GM19438 (cell line): Measurements from ENCODE around the gene WDFY4.

Experiments used
- ATAC-seq: cut with Tn5 transposase; IDR thresholded peaks from one replicate; pipeline ENCODE4 v1.9.1; 2021; ENCODE audit warnings: low read depth; ENCODE audit not compliant: unreplicated experiment

Gene WDFY4

GRCh38 chr10:48957361-48958151, 272.9 kb downstream of the WDFY4 start:
- no peak for ATAC-seq

GRCh38 chr10:48958598-48959190, 274.0 kb downstream of the WDFY4 start:
- ATAC-seq: no peak

- no peak for ATAC-seq
These were observed 279.4 kb downstream of the WDFY4 start for GRCh38 chr10:48964038-48964437.

GRCh38 chr10:48965460-48965859, 280.8 kb downstream of the WDFY4 start:
- no peak for ATAC-seq

- ATAC-seq: no peak
These were observed 283.4 kb downstream of the WDFY4 start for GRCh38 chr10:48968036-48968435.

- ATAC-seq: no peak
These were observed 285.4 kb downstream of the WDFY4 start for GRCh38 chr10:48970046-48970445.

- no peak for ATAC-seq
These were observed 286.0 kb downstream of the WDFY4 start for GRCh38 chr10:48970654-48971053.

GRCh38 chr10:48973065-48973464, 288.4 kb downstream of the WDFY4 start:
- no peak for ATAC-seq

GRCh38 chr10:48974510-48975156, 290.0 kb downstream of the WDFY4 start:
- ATAC-seq: no peak

GRCh38 chr10:48976196-48976595, 291.5 kb downstream of the WDFY4 start:
- ATAC-seq: no peak

- ATAC-seq: no peak
These were observed 293.6 kb downstream of the WDFY4 start for GRCh38 chr10:48978318-48978717.

GRCh38 chr10:48981310-48981907, 296.7 kb downstream of the WDFY4 start:
- no peak for ATAC-seq

- ATAC-seq: no peak
These were observed 297.9 kb downstream of the WDFY4 start for GRCh38 chr10:48982584-48982983.

- ATAC-seq: no peak
These were observed 299.1 kb downstream of the WDFY4 start for GRCh38 chr10:48983648-48984351.

- ATAC-seq: no peak
These were observed 301.0 kb downstream of the WDFY4 start for GRCh38 chr10:48985621-48986158.

GRCh38 chr10:48990226-48990625, 305.6 kb downstream of the WDFY4 start:
- ATAC-seq: no peak

GRCh38 chr10:48993627-48994026, 309.0 kb downstream of the WDFY4 start:
- no peak for ATAC-seq

- no peak for ATAC-seq
These were observed 311.7 kb downstream of the WDFY4 start for GRCh38 chr10:48996329-48996728.

- no peak for ATAC-seq
These were observed 314.7 kb downstream of the WDFY4 start for GRCh38 chr10:48999346-48999745.
